Ascending aorta (tissue), 2 donors: ENCODE data around the gene RPL27. TPM values are rescaled to one million over a fixed set of nuclear protein-coding genes. Genes with fewer than 3 reads are reported as not detected.

ENCODE experiments used
- DNase-seq, 2 donors: peaks; one replicate each; pipeline ENCODE4 v3.0.0-alpha.2; 2019; ENCODE audit warnings: low spot score in 2 of 2
- H3K27ac ChIP-seq, 2 donors: fragments of 200-600 bp; sonication (generic); one replicate each; pipeline ENCODE4 v1.5.1; 2016 to 2017; ENCODE audit warnings: mild to moderate bottlenecking in 1 of 2
- H3K27me3 ChIP-seq: fragments of 200-600 bp; sonication (generic); one replicate; pipeline ENCODE4 v1.5.1; 2017
- H3K36me3 ChIP-seq, 2 donors: fragments of 200-600 bp; sonication (generic); one replicate each; pipeline ENCODE4 v1.5.1; 2016
- H3K4me1 ChIP-seq, 2 donors: fragments of 200-600 bp; sonication (generic); one replicate each; pipeline ENCODE4 v1.5.1; 2016 to 2017; ENCODE audit warnings: mild to moderate bottlenecking in 1 of 2
- H3K4me3 ChIP-seq, 2 donors: fragments of 200-600 bp; sonication (generic); one replicate each; pipeline ENCODE4 v1.5.1; 2016 to 2017; ENCODE audit warnings: mild to moderate bottlenecking in 1 of 2
- H3K9me3 ChIP-seq, 2 donors: fragments of 200-600 bp; sonication (generic); one replicate each; pipeline ENCODE4 v1.5.1; 2016
- intact Hi-C: fragments of 100-400 bp; cut with DNase I; formaldehyde crosslinking; loops from one replicate; pipeline ENCODE4 v1.15.1; 2023
- total RNA-seq: library from RNA; depleted of rRNA; stranded (reverse); fragments of >200 nt; gene quantifications from one replicate; pipeline ENCODE4 v1.1.0, GENCODE V29; 2016
- TF ChIP-seq, protein P1 (sequence below), 3 experiments: fragments of 200-600 bp in 2 of 3; fragments of 450-650 bp in 1 of 3; sonication (generic) in 2 of 3; IDR thresholded peaks; one replicate each; pipeline ENCODE4 v1.5.1; 2016 to 2019; ENCODE audit warnings: antibody characterized with exemption in 3 of 3, mild to moderate bottlenecking in 1 of 3, moderate library complexity in 1 of 3

Gene RPL27
- 417 TPM for total RNA-seq

GRCh38 chr17:42997984-42998938, at the start of gene RPL27:
TSS of gene RPL27 (plus strand) at chr17:42998419. CDS start at chr17:42998751, 332 bp downstream.
- intact Hi-C loops = loop anchor here (1.0 to 10.0 kb wide), 5 partner anchors 18 to 153 kb away; partner anchors contain the start of genes AARSD1, AOC2, BRCA1 and PTGES3L
- TF ChIP-seq, protein P1, sequence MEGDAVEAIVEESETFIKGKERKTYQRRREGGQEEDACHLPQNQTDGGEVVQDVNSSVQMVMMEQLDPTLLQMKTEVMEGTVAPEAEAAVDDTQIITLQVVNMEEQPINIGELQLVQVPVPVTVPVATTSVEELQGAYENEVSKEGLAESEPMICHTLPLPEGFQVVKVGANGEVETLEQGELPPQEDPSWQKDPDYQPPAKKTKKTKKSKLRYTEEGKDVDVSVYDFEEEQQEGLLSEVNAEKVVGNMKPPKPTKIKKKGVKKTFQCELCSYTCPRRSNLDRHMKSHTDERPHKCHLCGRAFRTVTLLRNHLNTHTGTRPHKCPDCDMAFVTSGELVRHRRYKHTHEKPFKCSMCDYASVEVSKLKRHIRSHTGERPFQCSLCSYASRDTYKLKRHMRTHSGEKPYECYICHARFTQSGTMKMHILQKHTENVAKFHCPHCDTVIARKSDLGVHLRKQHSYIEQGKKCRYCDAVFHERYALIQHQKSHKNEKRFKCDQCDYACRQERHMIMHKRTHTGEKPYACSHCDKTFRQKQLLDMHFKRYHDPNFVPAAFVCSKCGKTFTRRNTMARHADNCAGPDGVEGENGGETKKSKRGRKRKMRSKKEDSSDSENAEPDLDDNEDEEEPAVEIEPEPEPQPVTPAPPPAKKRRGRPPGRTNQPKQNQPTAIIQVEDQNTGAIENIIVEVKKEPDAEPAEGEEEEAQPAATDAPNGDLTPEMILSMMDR (IDR thresholded peaks at IDR 0.05) = peak; percentile 89 to 91 (median 90)
- Histone ChIP-seq H3K9me3 (no peaks in the 10 kb centered on the region), H3K27ac (peak within 1 kb of the TSS; percentile 81 to 91), H3K4me1 (peaks cover 7 to 13% of the 10 kb centered on the region in 2 donors), H3K4me3 (peak within 1 kb of the TSS; percentile 78 to 94), H3K36me3 (peaks cover 34 to 40% of the 10 kb centered on the region in 2 donors), H3K27me3 (no peaks in the 10 kb centered on the region)
- DNase-seq = peak; percentile 95 to 100

DNA sequence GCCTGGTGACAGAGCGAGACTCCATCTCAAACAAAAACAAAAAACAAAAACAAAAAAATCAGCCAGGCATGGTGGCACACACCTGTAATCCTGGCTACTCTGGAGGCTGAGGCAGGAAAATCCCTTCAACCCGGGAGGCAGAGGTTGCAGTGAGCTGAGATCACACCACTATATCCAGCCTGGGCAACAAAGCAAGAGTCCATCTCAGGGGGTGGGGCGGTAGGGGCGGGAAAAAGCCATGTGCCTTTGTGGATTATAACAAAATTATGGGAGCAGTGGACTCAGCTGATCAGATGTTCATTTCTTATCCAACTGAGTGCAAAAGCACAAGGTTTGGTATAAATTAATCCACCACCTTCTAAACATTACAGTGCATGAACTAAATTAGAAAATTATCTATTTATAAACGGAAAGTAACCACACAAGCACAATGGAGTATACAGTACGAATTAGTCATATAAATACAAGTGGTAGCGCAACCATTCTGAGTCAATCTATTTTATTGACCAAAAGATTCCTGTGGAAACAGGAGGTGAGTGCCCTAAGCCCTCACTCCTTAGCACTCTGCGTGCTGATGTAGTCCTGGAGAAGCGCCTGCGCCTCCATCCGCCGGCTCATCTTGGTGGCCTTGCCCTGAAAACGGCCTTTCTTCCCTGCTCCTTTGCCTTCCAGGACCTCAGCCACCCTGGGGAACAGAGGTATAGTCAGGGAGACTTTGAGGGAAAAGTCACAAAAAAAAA, 48.0 kb upstream of the RPL27 start:
- DNase-seq = no peak
- no peak overlapping the region for H3K27ac ChIP-seq
- H3K36me3 ChIP-seq = peaks cover 51 to 52% of the 10 kb centered on the region in 2 donors
- peaks cover 0 to 7% of the 10 kb centered on the region in 2 donors for H3K4me1 ChIP-seq
- no peaks in the 10 kb centered on the region for H3K27me3 ChIP-seq
- intact Hi-C loops = no loop called here
- no peak overlapping the region for H3K4me3 ChIP-seq
- no peaks in the 10 kb centered on the region for H3K9me3 ChIP-seq
- TF ChIP-seq, protein P1 (IDR thresholded peaks at IDR 0.05) = no peak

DNA sequence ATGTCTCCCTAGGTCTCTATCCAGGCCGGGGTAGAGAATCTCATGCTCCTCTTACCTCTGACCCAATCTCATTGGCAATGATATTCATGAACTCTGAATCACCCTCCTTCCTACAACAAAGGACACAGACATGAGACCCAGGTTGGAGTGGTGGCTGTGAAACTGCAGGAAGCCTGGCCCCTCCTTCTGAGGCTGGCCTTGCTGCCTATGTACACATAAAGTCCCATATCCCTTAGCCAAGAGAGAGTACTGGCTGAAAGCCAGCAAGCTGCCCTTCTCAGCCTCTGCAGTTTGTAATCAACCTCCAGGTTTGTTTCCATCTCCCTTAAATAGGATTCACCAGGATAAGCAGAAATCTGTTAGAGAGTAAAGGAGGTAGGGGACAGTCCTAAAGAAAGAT, 44.5 kb upstream of the RPL27 start:
- no peak for DNase-seq
- Histone ChIP-seq H3K9me3 (no peaks in the 10 kb centered on the region), H3K4me1 (no peaks in the 10 kb centered on the region), H3K27ac (no peak overlapping the region), H3K36me3 (peaks cover 79 to 82% of the 10 kb centered on the region in 2 donors), H3K4me3 (no peak overlapping the region), H3K27me3 (no peaks in the 10 kb centered on the region)
- TF ChIP-seq, protein P1 (IDR thresholded peaks at IDR 0.05) = no peak
- intact Hi-C loops = no loop called here

DNA sequence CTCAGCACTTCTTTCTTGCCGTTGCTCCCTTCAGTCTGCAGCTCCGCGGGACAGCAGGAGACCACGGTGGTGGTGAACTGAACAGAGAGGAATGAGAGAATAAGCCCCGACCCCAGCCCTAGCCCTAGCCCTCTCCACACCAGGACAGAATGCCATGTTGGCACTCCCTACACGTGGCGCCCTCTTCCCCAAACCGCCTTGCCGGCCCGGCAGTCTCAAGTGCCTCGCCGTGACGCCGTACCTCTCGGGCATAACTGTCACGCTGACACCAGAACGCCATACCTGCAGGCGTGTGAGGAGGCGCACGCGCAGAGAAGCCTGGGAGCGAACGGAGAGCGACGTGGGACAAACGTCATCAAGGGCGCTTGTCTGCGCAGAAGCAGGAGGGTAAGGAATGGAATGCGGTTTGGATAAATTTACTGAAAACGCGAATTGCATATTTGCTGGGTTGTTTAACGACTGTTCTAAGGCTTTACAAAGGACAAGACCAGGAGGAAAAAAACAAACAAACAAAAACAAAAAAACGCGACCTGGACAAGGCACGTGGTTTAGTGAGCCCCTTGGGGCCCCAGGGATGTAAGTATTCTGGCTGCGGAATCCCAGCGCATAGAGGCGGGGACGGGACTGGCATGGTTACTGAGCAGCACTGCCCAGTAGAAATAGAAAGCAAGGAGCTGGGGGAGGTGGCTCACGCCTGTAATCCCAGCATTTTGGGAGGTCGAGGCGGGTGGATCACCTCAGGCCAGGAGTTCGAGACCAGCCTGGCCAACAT, 33.9 kb upstream of the RPL27 start, which contains the start of gene AARSD1:
TSS of gene AARSD1 (minus strand) at position 294 of the 772 bp plus-strand sequence. CDS start at position 280, 14 bp downstream.
- H3K4me1 ChIP-seq = peaks cover 0 to 4% of the 10 kb centered on the region in 2 donors
- TF ChIP-seq, protein P1 (IDR thresholded peaks at IDR 0.05) = no peak

DNA sequence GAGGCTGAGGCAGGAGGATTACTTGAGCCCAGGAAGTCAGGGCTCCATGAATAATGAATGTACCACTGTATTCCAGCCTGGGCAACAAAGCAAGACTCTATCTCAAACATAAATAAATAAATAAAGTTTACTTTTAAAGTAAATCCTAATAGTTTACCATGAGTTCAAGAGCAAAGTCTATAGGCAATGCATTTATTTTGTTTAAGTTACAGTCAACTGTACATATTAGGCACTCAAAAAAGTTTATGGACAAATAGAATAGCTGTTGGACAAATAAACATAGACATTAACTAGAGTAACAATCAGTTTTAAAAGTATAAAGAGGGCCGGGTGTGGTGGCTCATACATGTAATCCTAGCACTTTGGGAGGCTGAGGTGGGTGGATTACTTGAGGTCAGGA, 30.3 kb upstream of the RPL27 start:
- no peaks in the 10 kb centered on the region for H3K9me3 ChIP-seq
- TF ChIP-seq, protein P1 (IDR thresholded peaks at IDR 0.05) = no peak
- no peak for DNase-seq
- no peak overlapping the region for H3K27ac ChIP-seq
- intact Hi-C loops = no loop called here
- peaks cover 0 to 4% of the 10 kb centered on the region in 2 donors for H3K4me1 ChIP-seq
- no peaks in the 10 kb centered on the region for H3K36me3 ChIP-seq
- H3K4me3 ChIP-seq = no peak overlapping the region
- no peaks in the 10 kb centered on the region for H3K27me3 ChIP-seq

More for the DNA sequence above, 33.9 kb upstream of the RPL27 start, which contains the start of gene AARSD1:
- no peaks in the 10 kb centered on the region for H3K9me3 ChIP-seq
- H3K27ac ChIP-seq = peak within 1 kb of the TSS; percentile 78 to 84
- peak; percentile 62 to 94 for DNase-seq
- H3K4me3 ChIP-seq = peak within 1 kb of the TSS; percentile 69 to 74
- H3K36me3 ChIP-seq = peaks cover 22 to 31% of the 10 kb centered on the region in 2 donors
- intact Hi-C loops = loop anchor here (1.0 kb wide), 1 partner anchor 34 kb away; the partner anchor contains the start of gene RPL27
- H3K27me3 ChIP-seq = no peaks in the 10 kb centered on the region
